Cardiac muscle cell (in vitro differentiated cells and primary cell): ENCODE data around the gene LCMT2. TPM values are rescaled to one million over a fixed set of nuclear protein-coding genes. Genes with fewer than 3 reads are reported as not detected.
A peak's percentile ranks its signal among the peaks of the same experiment; 100 is the strongest.

Experiments used
- DNase-seq, 2 donors: peaks; one replicate each; pipeline versions ENCODE4 v3.0.0 to v3.0.0-alpha.2; 2010 to 2017; ENCODE audit warnings: low read depth in 1 of 2, low spot score in 1 of 2
- H3K27ac ChIP-seq: fragments of 200-600 bp; sonication (generic); 2 replicates; pipeline ENCODE4 v1.5.1; 2016
- H3K27me3 ChIP-seq: fragments of 200-600 bp; sonication (generic); 2 replicates; pipeline ENCODE4 v1.6.0; 2016; ENCODE audit warnings: control low read depth
- H3K36me3 ChIP-seq: fragments of 200-600 bp; sonication (generic); 2 replicates; pipeline ENCODE4 v1.5.1; 2016; ENCODE audit warnings: control low read depth
- H3K4me1 ChIP-seq: fragments of 200-600 bp; sonication (generic); 2 replicates; pipeline ENCODE4 v1.8.1; 2017; ENCODE audit warnings: low read depth, mild to moderate bottlenecking, mixed run types
- H3K4me3 ChIP-seq: fragments of 200-600 bp; sonication (generic); 2 replicates; pipeline ENCODE4 v1.5.1; 2016; ENCODE audit warnings: mild to moderate bottlenecking
- H3K9me3 ChIP-seq: fragments of 200-600 bp; sonication (generic); 2 replicates; pipeline ENCODE4 v1.5.1; 2017; ENCODE audit warnings: low read depth, mild to moderate bottlenecking, control low read depth
- polyA plus RNA-seq: library from polyadenylated mRNA; unstranded; fragments of >200 nt; fragmentation: Nextera tagmentation; extraction: Ambion mirVana; gene quantifications from 2 replicates; pipeline ENCODE4 v1.2.1, GENCODE V29; 2016
- total RNA-seq: library from RNA; depleted of rRNA; stranded (reverse); fragments of >200 nt; gene quantifications from 2 replicates; pipeline ENCODE4 v1.2.3, GENCODE V29; 2016
- TF ChIP-seq, protein P1 (sequence below): IDR thresholded peaks from 2 replicates; pipeline ENCODE4 v1.5.1; 2012; ENCODE audit warnings: low read depth, mild to moderate bottlenecking, low read length

LCMT2 gene
- total and polyA plus RNA-seq, 2 experiments from 2014 or later: 8.2 to 11.6 TPM

- H3K4me1 ChIP-seq: no peaks in the 10 kb centered on the region
- H3K27ac ChIP-seq: no peak within 1 kb of the TSS
- peaks cover 18% of the 10 kb centered on the region for H3K27me3 ChIP-seq
- H3K4me3 ChIP-seq: no peak within 1 kb of the TSS
- no peak for DNase-seq
- H3K9me3 ChIP-seq: no peaks in the 10 kb centered on the region
- H3K36me3 ChIP-seq: no peaks in the 10 kb centered on the region
- TF ChIP-seq, protein P1, sequence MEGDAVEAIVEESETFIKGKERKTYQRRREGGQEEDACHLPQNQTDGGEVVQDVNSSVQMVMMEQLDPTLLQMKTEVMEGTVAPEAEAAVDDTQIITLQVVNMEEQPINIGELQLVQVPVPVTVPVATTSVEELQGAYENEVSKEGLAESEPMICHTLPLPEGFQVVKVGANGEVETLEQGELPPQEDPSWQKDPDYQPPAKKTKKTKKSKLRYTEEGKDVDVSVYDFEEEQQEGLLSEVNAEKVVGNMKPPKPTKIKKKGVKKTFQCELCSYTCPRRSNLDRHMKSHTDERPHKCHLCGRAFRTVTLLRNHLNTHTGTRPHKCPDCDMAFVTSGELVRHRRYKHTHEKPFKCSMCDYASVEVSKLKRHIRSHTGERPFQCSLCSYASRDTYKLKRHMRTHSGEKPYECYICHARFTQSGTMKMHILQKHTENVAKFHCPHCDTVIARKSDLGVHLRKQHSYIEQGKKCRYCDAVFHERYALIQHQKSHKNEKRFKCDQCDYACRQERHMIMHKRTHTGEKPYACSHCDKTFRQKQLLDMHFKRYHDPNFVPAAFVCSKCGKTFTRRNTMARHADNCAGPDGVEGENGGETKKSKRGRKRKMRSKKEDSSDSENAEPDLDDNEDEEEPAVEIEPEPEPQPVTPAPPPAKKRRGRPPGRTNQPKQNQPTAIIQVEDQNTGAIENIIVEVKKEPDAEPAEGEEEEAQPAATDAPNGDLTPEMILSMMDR: no peak
Observed at GRCh38 chr15:43302205-43302817, 28.1 kb downstream of the LCMT2 start, which contains the start of gene TGM7. Gene TGM7, minus strand, starts transcription at chr15:43302255.

GRCh38 chr15:43299884-43300283 lies 30.5 kb downstream of the LCMT2 start:
- no peaks in the 10 kb centered on the region for H3K4me1 ChIP-seq
- H3K27me3 ChIP-seq: peaks cover 3% of the 10 kb centered on the region
- H3K36me3 ChIP-seq: no peaks in the 10 kb centered on the region
- no peaks in the 10 kb centered on the region for H3K9me3 ChIP-seq
- H3K27ac ChIP-seq: no peak overlapping the region
- H3K4me3 ChIP-seq: no peak overlapping the region
- TF ChIP-seq, protein P1: no peak
- no peak for DNase-seq

DNA sequence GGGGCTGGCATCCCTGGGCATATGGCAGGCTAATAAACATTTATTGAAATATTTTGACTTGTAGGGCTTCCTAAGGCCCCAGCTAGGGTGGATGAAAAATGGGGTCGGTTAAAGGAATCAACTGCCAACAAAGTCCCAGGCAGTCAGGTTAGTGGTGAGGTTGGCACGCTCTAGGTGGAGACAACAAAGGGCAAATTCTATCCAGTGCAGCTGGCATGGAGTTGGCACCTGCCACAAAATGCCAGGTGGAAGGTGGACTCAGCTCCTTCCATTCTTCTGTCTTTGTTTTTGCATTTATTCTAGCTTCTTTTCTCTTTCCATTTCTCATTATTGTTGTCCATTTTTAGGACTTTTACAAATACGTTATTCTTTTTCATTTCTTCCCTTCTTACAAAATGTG lies 31.0 kb downstream of the LCMT2 start:
- Histone ChIP-seq H3K36me3 (no peaks in the 10 kb centered on the region), H3K27ac (no peak overlapping the region), H3K27me3 (peaks cover 8% of the 10 kb centered on the region), H3K9me3 (no peaks in the 10 kb centered on the region), H3K4me1 (no peaks in the 10 kb centered on the region), H3K4me3 (no peak overlapping the region)
- DNase-seq: no peak
- TF ChIP-seq, protein P1: no peak

- Histone ChIP-seq H3K9me3 (no peaks in the 10 kb centered on the region), H3K4me3 (no peak overlapping the region), H3K4me1 (no peaks in the 10 kb centered on the region), H3K27ac (no peak overlapping the region), H3K27me3 (peaks cover 33% of the 10 kb centered on the region), H3K36me3 (no peaks in the 10 kb centered on the region)
- DNase-seq: no peak
- TF ChIP-seq, protein P1: no peak
Observed at GRCh38 chr15:43294091-43294706, 36.2 kb downstream of the LCMT2 start.

DNA sequence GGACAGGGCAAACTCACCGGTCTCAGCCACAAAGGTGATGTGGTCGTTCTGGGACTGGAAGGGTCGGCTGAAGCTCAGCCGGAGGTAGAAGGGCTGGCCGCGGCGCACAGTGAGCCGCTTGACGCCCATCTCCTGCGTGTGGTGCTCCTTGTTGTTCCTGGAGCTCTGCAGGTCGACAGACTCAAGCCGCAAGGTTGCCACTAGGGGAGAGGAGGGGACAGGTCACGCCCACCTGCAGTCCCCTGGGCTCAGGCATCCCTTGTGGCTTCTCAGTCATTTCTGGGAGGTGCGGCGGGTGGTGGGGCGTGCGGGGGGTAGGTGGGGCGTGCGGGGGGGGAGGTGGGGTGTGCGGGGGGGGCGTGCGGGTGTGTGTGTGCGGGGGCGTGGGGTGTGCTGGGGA lies 36.9 kb downstream of the LCMT2 start:
- Histone ChIP-seq H3K27ac (no peak overlapping the region), H3K4me1 (no peaks in the 10 kb centered on the region), H3K27me3 (peaks cover 34% of the 10 kb centered on the region), H3K4me3 (no peak overlapping the region), H3K36me3 (no peaks in the 10 kb centered on the region), H3K9me3 (no peaks in the 10 kb centered on the region)
- TF ChIP-seq, protein P1: no peak
- DNase-seq: peak in 1 of 2 donors; percentile 50
